ENCODE results near the gene ANKHD1. TPM values are rescaled to one million over a fixed set of nuclear protein-coding genes. Genes with fewer than 3 reads are reported as not detected.

Gene ANKHD1
- polyA plus RNA-seq, 1 donor from 2014 or later = 61.8 TPM

GRCh38 chr5:140567136-140567818 is 165.6 kb downstream of the ANKHD1 start:
- TF ChIP-seq REST (IDR thresholded peaks at IDR 0.05; ENCODE audit: borderline replicate concordance) = no peak
- no peak for TF ChIP-seq EP300 (conservative IDR thresholded peaks at IDR 0.05; ENCODE audit: poor library complexity, severe bottlenecking)
- no peak for TF ChIP-seq POLR2AphosphoS5 (IDR thresholded peaks at IDR 0.05)
- no peak for TF ChIP-seq TAF1 (IDR thresholded peaks at IDR 0.05; ENCODE audit: low read depth)
- no peak for TF ChIP-seq MXI1 (conservative IDR thresholded peaks at IDR 0.05; ENCODE audit: poor library complexity, severe bottlenecking)
- no peak for TF ChIP-seq RAD21 (conservative IDR thresholded peaks at IDR 0.05)
- no peak for TF ChIP-seq CTCF (IDR thresholded peaks at IDR 0.05; ENCODE audit: poor library complexity, severe bottlenecking)
- TF ChIP-seq SMC3 (conservative IDR thresholded peaks at IDR 0.05; ENCODE audit: poor library complexity) = no peak
- no peak for TF ChIP-seq EZH2 (IDR thresholded peaks at IDR 0.05; ENCODE audit: borderline replicate concordance, insufficient read depth, low read length, poor library complexity, severe bottlenecking)
- no peak overlapping the region for H2AFZ ChIP-seq (ENCODE audit: low read depth, low read length)
- H3K79me2 ChIP-seq (replicated peaks; ENCODE audit: insufficient read depth, low read length) = peaks cover 14% of the 10 kb centered on the region
- no peaks in the 10 kb centered on the region for H3F3A ChIP-seq (ENCODE audit: insufficient read depth, low read length, poor library complexity, severe bottlenecking)
- no peak overlapping the region for H3K27ac ChIP-seq (ENCODE audit: low read length)
- no peak overlapping the region for H3K4me3 ChIP-seq (ENCODE audit: low read length)
- no peaks in the 10 kb centered on the region for H3K36me3 ChIP-seq (ENCODE audit: insufficient read depth, low read length)
- H3K9ac ChIP-seq (ENCODE audit: low read length) = no peak overlapping the region
- no peaks in the 10 kb centered on the region for H3K9me2 ChIP-seq (ENCODE audit: insufficient read depth, low read length)
- no peaks in the 10 kb centered on the region for H3K27me3 ChIP-seq (ENCODE audit: insufficient read depth, low read depth, low read length)
- no peak overlapping the region for H3K4me2 ChIP-seq (ENCODE audit: low read length)
- H4K20me1 ChIP-seq (ENCODE audit: insufficient read depth) = no peaks in the 10 kb centered on the region
- no peaks in the 10 kb centered on the region for H3K9me3 ChIP-seq (ENCODE audit: low read length)

- no peak for TF ChIP-seq EP300 (conservative IDR thresholded peaks at IDR 0.05; ENCODE audit: poor library complexity, severe bottlenecking)
- Histone ChIP-seq H4K20me1 (ENCODE audit: insufficient read depth) (no peaks in the 10 kb centered on the region), H3K27ac (ENCODE audit: low read length) (no peak overlapping the region), H3K4me3 (ENCODE audit: low read length) (no peak overlapping the region), H3K36me3 (ENCODE audit: insufficient read depth, low read length) (no peaks in the 10 kb centered on the region), H3F3A (ENCODE audit: insufficient read depth, low read length, poor library complexity, severe bottlenecking) (no peaks in the 10 kb centered on the region), H3K9ac (ENCODE audit: low read length) (no peak overlapping the region), H3K79me2 (replicated peaks; ENCODE audit: insufficient read depth, low read length) (peaks cover 14% of the 10 kb centered on the region), H2AFZ (ENCODE audit: low read depth, low read length) (no peak overlapping the region), H3K27me3 (ENCODE audit: insufficient read depth, low read depth, low read length) (no peaks in the 10 kb centered on the region), H3K4me2 (ENCODE audit: low read length) (no peak overlapping the region), H3K9me3 (ENCODE audit: low read length) (no peaks in the 10 kb centered on the region), H3K9me2 (ENCODE audit: insufficient read depth, low read length) (no peaks in the 10 kb centered on the region)
These were observed 166.2 kb downstream of the ANKHD1 start for GRCh38 chr5:140567871-140568270.
